Stimulated activated CD4-positive, alpha-beta T cell treated with anti-CD3 and anti-CD28 coated beads, Interleukin-1b, Interleukin-23, amount 100 ng/mL, for 24 hours (primary cell): Measurements from ENCODE around the gene PEX6.

Experiments used
- DNase-seq, 4 experiments: peaks; one replicate each; pipeline ENCODE4 v3.0.0-alpha.2; 2020; ENCODE audit warnings: low read depth in 4 of 4, low spot score in 1 of 4

The PEX6 gene

GRCh38 chr6:42936398-42936797 is 42.6 kb downstream of the PEX6 start:
- no peak for DNase-seq

- DNase-seq: no peak
These were observed 43.7 kb downstream of the PEX6 start for GRCh38 chr6:42935322-42935721.

GRCh38 chr6:42933205-42933604 is 45.8 kb downstream of the PEX6 start:
- no peak for DNase-seq

GRCh38 chr6:42932412-42932811 is 46.6 kb downstream of the PEX6 start:
- no peak for DNase-seq

- peak; percentile 21 to 53 (median 36) for DNase-seq
These were observed 49.1 kb downstream of the PEX6 start for GRCh38 chr6:42929821-42930360.

GRCh38 chr6:42928986-42929820 is 49.8 kb downstream of the PEX6 start, which contains the start of gene CNPY3:
TSS of gene CNPY3 (plus strand) at chr6:42929480. CDS start at chr6:42929571, 91 bp downstream.
- peak; percentile 73 to 92 (median 78) for DNase-seq

GRCh38 chr6:42925248-42925857 is 53.6 kb downstream of the PEX6 start:
- no peak for DNase-seq

- DNase-seq: no peak
These were observed 55.3 kb downstream of the PEX6 start for GRCh38 chr6:42923666-42924065.

- no peak for DNase-seq
These were observed 57.2 kb downstream of the PEX6 start for GRCh38 chr6:42921801-42922200.

- DNase-seq: no peak
These were observed 62.7 kb downstream of the PEX6 start for GRCh38 chr6:42916288-42916687.

GRCh38 chr6:42915732-42916131 is 63.2 kb downstream of the PEX6 start, which contains the start of gene PTCRA:
TSS of gene PTCRA (plus strand) at chr6:42916053. CDS start at chr6:42916070, 17 bp downstream.
- DNase-seq: no peak

GRCh38 chr6:42914546-42914945 is 64.4 kb downstream of the PEX6 start:
- DNase-seq: no peak
